NCI-H2171 (cell line): ENCODE data around the gene INPP4B.

Experiments
- DNase-seq: peaks from one replicate; lab custom pipeline; 2025; lab: John Stamatoyannopoulos, UW

Gene INPP4B

DNA sequence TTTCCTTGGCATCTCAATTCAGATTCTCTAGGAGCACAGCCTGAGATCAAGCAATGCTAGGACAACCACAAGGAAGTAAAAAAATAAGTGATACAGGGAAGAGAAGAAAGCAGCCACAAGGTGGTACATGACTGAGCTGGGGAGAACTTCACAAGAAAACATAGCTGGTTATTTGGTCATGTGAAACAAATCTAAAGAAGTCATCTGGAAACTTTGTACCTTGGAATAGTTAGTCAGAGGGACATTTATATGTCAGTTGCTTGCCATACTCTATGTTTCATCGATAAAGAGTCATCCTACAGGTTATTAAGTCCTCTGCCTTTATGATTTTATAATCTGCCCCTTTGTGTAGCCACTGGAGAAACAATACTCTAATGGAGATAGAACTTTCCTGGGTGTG lies 634.7 kb downstream of the INPP4B start:
- DNase-seq = no peak

DNA sequence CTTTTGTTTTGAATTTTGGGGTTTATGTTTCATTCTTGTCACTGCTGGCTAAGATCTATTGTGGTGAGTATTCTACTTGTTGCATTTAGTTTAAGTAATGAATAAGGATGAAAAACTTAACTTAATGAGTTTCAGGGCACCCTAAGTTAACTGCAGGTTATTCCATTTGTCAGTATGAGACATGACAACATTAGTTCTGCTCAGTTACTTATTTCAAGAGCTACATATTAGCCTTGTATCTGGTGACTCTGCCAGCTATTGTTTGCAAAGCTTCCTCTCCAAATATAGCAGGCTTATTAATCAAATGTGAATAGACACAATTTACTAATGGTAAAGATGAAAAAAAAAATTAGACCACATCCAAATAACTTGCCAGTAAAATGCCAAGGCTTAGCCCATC lies 642.6 kb downstream of the INPP4B start:
- no peak for DNase-seq

DNA sequence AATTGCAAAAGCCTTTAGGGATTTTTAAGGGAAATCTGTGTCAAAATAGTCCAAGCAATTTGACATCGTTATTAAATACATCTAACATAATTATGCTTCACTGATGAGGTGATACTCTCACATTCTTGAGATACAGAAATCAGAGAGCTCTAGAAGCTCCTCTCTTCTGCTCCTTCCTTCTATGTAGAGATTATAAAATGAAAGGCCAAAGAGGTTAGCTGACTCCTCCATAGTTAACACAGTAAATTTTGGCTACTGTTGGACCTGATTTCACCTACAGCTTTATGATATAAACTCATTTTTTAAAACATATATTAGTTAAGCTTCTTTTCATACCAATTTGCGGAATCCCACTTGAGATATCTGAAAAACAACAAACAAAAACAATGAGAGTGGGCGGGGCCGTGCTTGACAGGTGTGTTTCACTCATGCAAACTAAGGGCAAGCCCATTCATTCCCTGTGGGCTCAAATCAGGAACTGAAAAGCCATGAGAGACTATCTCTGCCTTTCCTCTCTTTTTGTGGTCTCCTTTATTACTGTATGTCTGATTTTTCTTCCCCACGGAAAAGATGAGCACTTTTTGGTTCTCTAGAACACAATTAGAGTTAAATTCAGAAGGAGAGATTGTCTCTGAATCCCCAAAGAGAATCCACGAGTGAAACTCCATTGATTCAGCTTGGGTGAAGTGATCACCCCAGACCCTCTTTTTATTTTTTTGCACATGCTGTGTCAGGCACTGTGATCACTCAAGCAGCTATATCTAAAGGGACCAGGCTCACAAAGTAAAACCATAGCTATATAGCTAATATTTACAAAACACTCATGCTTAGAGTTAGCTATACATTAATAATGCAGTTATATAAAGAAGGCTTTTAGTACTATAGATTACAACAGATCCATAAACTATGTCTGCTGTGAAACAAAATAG lies 643.4 kb downstream of the INPP4B start:
- no peak for DNase-seq

DNA sequence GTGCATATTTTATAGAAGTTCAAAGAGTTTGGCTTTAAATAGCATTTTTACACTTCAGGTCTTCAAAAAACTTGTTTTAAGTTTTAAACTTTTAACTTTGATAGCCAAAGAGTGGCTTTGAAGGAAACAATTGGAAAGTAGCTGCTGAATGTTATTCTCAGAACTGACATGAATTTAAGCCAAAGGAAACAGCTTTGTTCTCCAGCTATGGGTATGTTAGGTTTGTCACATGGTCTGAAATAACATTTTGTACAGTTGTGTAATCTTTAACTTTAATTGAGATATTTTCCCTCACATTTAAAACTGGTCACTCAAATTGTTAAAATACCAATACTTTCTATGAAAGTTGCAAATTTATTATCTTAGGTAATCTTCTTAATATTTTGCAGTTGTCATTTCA lies 645.1 kb downstream of the INPP4B start:
- no peak for DNase-seq

DNA sequence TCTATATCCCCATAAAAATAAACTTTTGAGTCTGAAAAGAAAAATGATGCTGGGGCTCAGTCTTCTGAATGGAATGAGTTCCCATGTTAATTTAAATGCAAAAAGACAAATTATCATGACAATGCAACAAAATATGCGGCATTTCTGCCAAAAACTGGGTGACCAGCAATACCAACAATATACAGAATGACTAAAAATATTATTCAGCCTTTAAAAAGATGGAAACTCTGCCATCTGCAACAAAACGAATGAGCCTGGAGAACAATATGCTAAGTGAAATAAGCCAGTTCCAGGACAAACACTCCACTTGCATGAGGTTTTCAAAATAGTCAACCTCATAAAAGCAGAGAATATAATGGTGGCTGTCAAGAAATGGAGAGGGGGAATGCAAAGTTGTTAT lies 651.2 kb downstream of the INPP4B start:
- no peak for DNase-seq

DNA sequence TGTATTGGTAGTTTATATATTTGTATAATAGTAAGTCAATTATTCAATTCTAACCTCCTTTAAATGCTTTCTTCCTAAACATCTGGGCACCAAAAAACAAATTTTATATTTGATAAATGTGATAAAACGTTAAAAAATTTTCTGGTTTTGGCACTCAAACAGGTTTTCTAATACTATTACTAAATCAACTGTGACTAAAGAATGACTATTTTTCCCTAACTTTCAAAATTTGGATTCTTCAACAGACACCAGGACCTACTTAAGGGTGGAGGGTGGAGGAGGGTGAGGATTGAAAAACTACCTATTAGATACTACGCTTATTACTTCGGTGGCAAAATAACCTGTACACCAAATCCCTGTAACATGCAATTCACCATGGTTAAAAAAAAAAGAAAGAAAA lies 654.2 kb downstream of the INPP4B start:
- DNase-seq = no peak

DNA sequence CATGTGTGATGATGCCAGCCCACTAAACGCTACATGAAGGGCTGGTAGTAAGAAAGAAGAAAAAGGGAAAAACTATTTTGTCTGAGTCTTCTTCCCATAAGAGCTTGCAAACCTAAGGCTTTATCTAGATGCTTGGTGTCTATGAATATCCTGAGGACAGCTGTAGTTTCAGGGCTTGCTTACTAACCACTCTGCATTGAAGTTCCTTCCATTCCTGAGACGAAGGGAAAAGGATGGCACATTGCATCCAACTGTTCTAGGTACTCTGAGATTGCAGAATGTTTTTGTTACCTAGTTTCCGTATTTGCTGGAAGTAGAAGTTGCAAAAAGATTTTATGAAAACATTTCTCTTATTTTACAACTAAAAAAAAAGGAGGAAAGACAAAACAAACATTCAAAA lies 665.1 kb downstream of the INPP4B start:
- DNase-seq = no peak

DNA sequence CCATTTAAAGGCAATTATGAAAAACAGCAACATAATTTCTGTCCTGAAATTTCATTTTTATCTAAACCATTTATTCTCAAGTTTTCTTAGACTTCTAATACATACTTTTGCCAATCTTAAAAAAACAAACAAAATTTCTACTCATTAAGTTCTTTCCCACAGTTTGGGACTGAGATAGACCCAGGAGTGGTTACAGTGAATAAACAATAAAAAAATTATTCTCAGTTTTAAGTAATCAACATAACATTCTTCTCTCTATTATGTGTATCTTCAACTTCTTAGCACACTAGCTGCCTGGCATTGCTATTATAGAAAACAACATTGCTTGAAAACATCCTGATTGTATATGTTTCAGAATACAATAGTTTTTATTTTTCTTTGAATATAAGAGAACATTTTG lies 676.9 kb downstream of the INPP4B start:
- no peak for DNase-seq

DNA sequence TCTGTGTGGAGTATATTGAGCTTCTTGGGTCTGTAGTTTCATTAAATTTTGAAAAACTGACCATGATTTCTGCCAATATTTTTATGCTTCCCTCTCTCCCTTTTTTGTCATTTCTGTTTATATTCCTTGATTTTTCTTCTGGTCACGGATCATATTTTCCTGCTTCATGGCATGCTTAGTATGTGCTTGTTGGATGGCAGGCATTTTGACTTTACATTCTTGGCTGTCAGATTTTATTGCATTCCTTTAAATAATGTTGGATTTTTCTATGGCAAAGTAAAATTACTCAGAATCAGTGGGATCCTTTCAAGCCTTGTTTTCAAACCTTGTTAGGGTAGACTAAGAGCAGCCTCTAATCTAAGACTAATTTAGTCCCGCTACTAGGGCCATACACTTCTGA lies 677.9 kb downstream of the INPP4B start:
- no peak for DNase-seq

DNA sequence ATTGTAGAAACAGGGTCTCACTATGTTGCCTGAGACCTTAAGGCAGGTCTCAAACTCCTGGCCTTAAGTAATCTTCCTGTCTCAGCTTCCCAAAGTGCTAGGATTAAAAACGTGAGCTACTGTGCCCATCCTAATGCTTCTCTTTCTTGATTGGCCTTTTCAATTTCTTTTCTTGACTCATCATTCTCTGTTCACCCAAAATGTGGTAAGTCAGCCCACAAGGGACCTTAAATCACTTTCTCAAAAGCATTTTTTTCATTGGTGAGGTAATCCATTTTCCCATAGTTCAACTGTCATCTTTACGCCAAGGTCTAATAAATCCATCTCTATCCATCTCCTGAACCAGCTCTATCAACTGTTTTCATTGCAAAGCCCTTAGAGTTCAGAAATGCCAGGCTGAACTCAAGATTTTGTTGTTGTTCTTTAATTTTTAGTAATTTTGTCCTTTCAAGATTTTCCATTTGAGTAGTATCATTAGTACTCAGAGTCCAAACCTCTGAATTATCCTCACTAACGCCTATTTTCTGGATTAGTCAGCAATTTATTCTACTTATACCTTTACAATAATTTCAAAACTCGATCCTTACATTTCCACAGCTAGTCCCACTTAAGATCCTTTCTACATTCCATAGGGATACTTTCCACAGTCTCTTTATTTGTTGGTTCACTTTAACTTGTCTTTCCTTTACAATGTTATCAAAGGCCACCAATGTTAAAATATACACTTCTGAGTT lies 681.2 kb downstream of the INPP4B start:
- DNase-seq = no peak

DNA sequence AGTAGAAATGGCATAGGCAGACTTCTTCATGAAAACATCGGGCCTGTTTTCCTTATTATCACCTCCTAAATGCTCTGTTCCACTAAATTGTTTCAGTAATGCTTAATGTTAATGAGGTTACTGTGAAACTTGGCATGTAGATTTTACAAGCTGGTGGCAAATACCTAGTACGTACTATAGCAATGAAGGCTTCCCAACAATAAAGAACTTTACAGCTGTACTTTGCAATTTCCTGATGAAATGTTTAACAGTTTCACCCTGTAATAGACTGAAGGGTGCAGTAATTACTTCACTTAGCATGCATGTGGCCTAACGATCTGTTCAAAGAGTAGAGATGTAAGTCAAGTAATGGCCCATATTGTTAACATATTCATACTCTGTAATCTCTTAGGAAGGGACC lies 685.0 kb downstream of the INPP4B start:
- DNase-seq = no peak

DNA sequence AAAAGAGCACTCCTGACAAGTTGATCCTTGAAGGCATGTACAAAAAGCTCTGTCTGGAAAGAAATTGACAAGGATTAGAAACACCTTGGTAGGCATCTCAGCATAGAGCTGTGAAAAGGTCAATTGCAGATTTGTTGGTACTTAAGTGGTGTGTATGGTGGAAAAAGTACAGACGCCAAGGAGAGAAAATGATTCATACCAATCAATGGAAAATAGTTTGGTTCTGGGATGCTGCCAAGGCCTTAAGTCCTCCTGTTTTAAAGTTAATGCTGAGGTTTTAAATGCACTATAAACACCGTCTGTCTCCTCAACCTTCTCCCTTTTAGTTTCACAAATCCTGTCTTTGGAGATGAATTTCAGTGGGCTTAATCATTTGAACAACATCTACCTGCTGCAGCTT lies 685.6 kb downstream of the INPP4B start:
- DNase-seq = no peak

DNA sequence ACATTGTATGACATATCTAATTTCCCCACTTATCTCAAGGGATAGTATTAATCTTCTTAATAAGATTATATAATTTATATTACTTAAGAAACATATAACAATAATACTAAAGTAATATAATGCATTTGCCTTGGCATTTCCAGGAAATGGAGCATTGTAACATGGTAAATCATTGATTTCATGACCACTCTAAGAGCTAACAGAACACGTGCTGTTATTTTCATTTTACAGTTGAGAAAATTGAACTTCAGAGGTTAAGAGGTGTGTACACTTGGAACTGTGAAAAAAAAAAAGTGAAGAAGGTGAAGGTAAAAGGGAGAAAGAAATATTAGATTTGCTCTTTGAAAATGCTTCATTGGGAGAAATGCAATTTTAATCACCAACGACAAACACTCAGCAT lies 687.1 kb downstream of the INPP4B start:
- DNase-seq = no peak

DNA sequence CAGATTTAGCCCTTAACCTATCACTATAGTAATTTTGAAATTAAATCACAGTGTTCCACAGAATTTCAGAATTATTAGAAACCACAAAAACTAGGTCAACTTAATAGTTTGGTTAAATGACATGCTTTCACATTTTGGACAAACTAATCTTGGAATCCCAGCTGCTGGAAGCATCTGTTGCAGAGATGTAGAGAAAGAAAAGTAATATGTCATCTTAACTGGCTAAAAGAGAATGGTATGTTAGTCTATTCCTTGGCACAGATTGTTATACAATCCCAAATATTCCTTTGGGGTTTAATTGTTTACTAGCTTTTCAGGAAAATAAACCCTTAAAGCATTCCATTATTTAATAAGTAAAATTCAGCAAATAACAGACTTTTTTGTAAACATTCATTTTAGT lies 689.8 kb downstream of the INPP4B start:
- DNase-seq = no peak

DNA sequence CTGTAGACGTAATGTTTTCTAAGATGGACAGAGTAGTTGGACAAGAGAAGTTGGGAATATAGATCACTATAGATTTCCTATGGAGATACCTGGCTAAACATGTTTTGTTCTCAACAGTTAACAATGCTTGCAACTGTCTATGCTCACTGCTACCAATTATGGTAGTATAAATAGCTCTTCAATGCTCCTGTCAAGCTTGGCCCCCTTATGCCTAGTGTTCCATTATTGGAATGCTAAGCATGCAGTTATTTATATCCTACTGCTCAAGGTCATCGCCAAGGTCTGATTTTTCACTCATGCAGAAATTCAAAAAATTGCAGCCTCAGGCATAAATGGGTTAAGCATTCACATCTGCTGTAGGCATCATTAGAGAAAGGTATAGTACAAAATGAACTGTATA lies 690.8 kb downstream of the INPP4B start:
- no peak for DNase-seq

DNA sequence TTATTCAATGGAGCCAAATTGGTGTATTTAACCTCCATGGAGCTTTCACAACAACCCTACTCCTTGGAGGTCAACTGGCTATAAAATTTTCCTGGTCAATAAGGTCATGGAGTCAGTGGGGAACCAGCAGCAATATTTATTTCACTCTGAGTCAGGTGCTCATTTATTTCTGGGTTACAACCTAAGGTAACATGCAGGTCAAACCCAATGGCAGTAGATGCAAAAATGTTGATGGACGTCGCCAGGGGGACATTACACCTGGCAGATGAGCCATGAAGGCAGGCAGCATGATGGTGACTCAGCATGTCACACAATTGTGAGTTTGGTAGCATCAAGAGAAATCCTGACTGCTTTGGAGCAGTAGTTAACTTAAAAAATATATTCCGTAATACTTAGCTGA lies 695.6 kb downstream of the INPP4B start:
- no peak for DNase-seq

DNA sequence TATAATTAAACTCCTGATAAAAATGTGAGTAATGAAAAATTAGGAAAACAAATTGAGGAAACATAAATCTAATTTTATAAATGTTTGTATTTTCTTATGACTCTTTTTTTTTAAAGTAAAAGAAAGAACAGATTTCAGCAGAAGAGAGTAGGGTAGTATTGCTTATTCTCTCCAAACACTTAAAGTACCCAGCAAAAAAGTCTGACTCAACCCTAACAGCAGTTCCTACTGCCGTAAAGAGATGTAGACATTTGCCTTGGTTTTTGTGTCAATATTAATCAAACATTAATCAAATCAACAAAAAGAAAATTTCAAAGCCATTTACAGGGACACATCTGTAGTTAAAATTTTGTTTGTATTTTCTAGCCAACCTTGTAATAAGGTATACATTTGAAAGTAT lies 701.3 kb downstream of the INPP4B start:
- no peak for DNase-seq

DNA sequence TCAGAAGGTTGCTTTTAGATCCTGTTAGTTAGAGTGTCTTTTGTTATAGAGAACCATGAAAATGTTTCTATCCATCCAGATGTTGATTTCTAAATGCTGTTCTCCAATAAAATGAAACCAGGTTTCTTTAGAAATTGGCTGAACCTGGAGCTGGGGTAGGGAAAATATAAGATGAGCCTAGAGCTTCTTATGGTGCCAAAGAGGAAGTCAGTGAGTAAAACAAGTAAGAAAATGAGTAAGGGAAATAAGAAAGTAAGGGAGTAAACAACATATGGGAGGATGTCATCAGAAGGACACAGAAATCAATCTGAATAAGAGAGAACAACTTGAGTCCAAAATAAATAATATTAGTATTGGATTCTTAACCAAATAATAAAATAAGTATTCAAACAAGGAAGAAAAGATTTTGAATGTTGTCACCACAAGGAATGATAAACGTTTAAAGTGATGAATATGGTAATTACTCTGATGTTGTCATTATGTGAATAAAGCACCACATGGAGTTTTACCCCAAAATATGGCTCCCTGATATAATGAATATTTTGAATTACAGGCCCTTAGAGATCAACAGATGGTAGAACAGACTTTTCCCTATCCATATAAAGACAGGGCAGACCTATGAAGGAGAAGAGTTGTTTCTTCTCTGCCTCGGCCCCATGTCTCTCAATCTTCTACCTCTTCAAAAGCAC lies 703.6 kb downstream of the INPP4B start:
- DNase-seq = no peak

DNA sequence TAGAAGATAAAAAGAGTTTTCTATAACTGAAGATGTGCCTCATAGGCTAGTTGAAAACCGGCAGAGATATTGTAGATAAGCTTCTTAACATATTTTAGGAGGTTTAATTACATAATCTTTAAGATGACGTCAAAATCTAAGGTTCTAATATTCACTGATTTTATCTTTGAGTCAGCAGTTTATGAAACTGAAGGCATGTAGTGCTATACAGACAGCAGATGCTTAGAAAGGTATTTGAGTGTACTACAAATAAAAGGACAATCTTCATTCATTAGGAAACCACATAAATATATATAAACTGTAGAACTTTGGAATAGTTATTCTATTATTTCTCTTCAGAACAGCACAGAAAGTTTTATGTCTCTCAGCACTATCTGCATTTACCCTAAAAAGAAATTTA lies 704.9 kb downstream of the INPP4B start:
- no peak for DNase-seq

DNA sequence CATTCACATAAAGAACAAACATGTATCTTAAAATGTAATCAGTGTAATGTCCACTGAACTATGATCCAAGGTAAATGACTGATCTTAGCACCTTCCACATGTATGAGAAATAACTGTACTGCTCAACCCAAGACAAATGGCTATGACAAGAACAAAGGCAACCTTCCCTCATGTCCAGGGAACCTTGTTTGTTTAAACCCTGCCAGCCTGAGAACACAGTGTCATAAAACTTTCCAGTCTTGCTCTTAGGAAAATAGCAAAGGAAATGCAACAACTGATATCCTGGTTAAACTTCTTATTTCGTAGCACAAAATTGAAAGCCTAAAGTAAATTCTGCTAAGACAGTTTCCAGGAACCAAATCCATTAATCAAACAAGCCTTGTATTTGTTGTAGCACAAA lies 715.4 kb downstream of the INPP4B start:
- DNase-seq = no peak

DNA sequence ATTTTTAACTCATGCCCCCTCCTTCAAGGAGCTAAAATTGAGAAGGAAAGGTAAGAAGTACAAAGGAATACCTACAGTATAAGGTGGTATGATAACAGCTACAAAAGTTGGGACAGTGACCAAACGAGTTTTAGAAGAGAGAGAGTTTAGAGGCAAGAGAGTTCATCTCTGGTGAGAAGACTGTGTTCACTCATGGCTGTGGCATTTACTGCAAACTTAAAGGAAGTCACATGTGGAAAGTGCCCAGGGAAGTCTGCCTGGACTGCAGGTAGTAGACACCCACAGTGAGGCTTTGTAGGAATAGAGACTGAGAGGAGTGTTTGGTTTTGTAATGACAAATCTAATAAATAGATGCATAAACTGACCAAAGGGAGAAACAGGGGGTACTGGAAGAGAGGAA lies 716.2 kb downstream of the INPP4B start:
- DNase-seq = no peak

DNA sequence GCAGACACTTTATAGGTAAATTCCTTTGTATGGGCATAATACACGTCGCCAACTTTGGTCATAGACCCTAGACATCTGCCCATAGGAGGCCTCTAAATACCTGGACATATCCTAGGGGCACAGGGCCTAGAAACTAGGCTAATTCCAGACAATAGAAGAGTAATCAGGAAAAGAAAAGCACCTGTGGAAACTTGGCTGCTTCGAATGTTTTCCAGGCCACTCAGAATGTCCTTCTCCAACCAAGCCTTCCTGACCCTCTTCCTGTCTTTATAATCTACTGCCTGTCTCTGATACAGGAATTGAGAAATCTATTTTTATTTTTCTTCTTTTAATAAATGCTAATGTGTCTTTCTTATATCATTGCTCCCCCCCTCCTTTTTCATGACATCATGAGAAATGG lies 716.6 kb downstream of the INPP4B start:
- DNase-seq = no peak

DNA sequence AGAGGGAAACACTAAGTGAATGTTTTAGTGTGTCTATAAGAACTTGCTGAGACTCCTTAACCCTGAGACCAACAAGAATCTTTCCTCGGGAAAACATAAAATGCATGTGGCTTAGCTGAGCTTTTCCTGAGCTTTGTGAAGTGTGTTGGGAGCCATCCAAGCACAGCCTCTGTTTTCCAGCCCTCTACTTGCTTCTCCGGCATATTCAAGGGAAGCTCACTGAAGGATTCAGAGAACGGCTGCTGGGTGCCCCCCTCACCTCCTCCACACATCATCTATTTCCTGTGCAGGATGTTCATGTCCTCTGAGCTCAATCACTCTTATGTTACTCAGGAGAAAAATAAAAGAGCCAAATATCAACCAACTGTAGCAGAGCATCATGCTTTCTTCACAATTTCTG lies 717.6 kb downstream of the INPP4B start:
- DNase-seq = no peak
